Coronary artery (tissue), 2 donors: ENCODE data around the gene SEMA3B.
"Not testable (repeated sequence)": the region's sequence is repeated elsewhere in the genome, so short reads cannot be mapped to it uniquely, and the experiment has no call there.

ENCODE experiments used
- DNase-seq: peaks from one replicate; pipeline ENCODE4 v3.0.0-alpha.2; 2017; ENCODE audit warnings: low spot score
- H3K27ac ChIP-seq, 2 donors: fragments of 200-600 bp; sonication (generic); one replicate each; pipeline ENCODE4 v1.5.1; 2016 to 2019
- H3K4me3 ChIP-seq: fragments of 200-600 bp; sonication (generic); 2 replicates; pipeline ENCODE4 v1.5.1; 2016; ENCODE audit warnings: mild to moderate bottlenecking, moderate library complexity
- TF ChIP-seq, protein P1 (sequence below): fragments of 200-600 bp; sonication (generic); IDR thresholded peaks from one replicate; pipeline ENCODE4 v1.5.1; 2019; ENCODE audit warnings: antibody characterized with exemption

Gene SEMA3B

DNA sequence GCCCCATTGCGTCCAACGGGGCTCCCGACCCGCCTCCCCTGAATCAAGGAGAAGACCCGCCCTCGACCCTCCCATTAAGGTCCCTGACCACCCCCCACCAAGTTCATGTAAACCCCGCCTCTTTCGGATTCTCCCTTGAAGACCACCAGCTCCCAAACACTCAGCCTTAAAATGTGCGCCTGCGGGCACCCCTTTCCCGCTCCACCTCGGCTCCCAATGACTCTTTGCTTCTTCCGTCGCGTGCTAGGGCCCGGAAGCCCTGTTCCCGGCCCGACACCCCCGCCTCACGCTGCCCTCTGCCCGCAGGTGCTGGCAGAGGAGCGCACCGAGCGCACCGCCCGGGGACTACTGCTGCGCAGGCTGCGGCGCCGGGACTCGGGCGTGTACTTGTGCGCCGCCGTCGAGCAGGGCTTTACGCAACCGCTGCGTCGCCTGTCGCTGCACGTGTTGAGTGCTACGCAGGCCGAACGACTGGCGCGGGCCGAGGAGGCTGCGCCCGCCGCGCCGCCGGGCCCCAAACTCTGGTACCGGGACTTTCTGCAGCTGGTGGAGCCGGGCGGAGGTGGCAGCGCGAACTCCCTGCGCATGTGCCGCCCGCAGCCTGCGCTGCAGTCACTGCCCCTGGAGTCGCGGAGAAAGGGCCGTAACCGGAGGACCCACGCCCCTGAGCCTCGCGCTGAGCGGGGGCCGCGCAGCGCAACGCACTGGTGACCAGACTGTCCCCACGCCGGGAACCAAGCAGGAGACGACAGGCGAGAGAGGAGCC, 7.2 kb downstream of the SEMA3B start:
- no peak for DNase-seq
- no peak overlapping the region for H3K4me3 ChIP-seq
- TF ChIP-seq, protein P1, sequence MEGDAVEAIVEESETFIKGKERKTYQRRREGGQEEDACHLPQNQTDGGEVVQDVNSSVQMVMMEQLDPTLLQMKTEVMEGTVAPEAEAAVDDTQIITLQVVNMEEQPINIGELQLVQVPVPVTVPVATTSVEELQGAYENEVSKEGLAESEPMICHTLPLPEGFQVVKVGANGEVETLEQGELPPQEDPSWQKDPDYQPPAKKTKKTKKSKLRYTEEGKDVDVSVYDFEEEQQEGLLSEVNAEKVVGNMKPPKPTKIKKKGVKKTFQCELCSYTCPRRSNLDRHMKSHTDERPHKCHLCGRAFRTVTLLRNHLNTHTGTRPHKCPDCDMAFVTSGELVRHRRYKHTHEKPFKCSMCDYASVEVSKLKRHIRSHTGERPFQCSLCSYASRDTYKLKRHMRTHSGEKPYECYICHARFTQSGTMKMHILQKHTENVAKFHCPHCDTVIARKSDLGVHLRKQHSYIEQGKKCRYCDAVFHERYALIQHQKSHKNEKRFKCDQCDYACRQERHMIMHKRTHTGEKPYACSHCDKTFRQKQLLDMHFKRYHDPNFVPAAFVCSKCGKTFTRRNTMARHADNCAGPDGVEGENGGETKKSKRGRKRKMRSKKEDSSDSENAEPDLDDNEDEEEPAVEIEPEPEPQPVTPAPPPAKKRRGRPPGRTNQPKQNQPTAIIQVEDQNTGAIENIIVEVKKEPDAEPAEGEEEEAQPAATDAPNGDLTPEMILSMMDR, result no peak
- H3K27ac ChIP-seq, result no peak overlapping the region

DNA sequence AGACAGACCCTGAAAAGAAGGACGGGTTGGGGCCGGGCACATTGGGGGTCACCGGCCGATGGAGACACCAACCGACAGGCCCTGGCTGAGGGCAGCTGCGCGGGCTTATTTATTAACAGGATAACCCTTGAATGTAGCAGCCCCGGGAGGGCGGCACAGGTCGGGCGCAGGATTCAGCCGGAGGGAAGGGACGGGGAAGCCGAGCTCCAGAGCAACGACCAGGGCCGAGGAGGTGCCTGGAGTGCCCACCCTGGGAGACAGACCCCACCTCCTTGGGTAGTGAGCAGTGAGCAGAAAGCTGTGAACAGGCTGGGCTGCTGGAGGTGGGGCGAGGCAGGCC, 7.8 kb downstream of the SEMA3B start:
- H3K4me3 ChIP-seq, result no peak overlapping the region
- no peak overlapping the region for H3K27ac ChIP-seq
- DNase-seq, result no peak
- TF ChIP-seq, protein P1, result no peak

DNA sequence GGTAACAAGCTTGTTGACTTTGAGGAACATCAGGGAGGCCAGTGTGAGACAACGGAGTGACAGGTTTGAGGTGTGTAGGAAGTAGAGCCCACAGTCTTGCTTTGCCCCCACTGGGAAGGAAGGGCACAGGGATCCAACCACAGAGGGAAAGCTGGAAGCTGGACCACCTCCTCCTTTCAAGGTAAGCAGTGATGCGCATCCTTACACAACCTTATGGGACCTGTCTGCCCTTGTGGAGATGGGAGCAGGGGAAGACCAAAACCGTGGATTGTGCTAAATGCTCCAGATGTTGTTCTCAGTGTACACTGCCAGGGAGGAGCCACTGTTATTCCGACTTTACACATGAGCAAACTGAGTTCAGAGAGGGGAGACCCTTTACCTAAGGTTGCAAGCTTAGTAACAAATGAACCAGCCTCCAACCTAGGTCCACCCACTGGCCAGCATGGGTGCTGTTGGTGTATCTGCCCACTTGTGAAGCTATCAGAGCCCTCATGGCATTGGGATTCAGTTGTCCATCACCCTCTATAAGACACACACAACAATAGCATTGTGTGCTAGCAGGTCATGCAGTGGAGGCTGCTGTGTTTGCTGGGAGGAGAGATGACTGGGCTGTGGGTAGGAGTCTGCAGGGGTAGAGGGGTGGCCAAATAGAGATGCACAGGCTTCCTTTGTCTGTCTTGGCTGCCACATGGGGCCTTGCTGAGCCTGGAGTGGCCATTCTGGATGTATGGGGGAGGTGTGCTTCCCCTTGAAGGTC, 9.4 kb downstream of the SEMA3B start:
- TF ChIP-seq, protein P1, result no peak
- DNase-seq, result no peak
- H3K4me3 ChIP-seq, result no peak overlapping the region
- H3K27ac ChIP-seq, result peak overlapping the region; percentile 56 to 71

DNA sequence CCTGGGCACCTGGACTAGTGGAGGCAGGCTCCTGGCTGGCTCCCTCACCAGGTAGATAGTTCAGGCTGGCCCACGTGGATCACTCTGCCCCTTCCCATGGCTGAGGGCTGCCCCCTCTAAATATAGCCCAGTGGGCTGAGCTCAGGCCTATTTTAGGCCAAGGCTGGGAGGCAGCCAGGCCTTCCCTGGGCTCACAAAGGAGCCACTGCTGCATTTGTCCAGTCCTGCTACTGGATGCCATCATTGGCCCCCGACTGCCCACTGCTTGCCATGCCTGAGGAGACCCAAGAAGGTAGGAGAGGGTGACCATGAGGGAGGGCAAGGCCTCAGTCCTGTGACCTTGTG, 9.9 kb downstream of the SEMA3B start, which contains the start of gene LSMEM2:
Gene LSMEM2 (plus strand): TSS at position 208 of the 345 bp plus-strand sequence. CDS start 27 bp downstream, at position 235.
- TF ChIP-seq, protein P1, result no peak
- Histone ChIP-seq H3K4me3 (no peak within 1 kb of the TSS), H3K27ac (peak within 1 kb of the TSS; percentile 56 to 71)
- DNase-seq, result no peak

DNA sequence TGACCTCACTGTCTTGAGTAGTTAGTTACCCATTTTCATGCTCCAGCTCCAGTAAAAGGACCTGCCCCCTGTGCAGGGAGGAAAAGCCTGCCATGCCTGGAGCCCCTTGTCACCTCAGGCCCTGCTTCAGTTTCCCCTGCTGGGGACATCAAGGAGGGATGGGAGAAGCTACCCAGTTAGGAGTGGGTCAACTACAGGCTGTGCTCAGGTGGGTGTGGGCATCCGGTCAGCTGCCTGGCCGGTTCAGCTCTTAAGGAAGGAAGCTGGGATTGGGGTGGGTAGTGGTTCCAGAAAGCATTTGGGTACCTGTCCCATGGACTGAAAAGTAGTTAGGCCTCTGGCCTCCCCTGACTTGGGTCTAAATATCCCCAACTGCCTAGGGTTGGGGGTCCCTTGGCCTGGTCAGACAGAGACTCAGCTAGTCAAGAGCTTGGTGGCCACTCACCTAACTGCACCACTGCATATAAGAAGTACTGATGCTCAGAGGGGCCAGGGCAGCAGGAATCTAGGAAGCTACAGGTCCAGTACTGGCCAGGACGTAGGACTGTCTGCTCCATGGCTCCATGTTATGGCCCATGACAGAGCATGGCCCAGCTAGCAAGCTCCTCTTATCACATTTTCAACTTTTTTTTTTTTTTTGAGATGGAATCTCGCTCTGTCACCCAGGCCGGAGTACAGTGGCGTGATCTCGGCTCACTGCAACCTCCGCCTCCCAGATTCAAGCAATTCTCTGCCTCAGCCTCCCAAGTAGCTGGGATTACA, 10.5 kb downstream of the SEMA3B start:
- Histone ChIP-seq H3K27ac (peak overlapping the region; percentile 56 to 71), H3K4me3 (no peak overlapping the region)
- no peak for DNase-seq
- TF ChIP-seq, protein P1, result no peak

DNA sequence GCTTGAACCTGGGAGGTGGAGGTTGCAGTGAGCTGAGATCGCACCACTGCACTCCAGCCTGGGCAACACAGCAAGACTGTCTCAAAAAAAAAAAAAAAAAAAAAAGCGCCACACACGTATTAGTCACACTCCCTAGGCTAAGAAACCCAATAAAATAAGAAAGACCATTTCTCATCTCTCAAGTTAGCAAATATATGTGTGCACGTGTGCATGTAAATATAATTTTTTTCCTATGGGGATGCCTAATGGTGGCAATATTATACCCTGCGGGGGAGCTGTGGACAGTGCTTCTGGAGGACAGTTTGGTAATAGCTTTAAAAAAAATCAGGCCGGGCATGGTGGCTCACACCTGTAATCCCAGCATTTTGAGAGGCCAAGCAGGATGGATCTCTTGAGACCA, 15.2 kb downstream of the SEMA3B start:
- not testable (repeated sequence) for H3K4me3 ChIP-seq, DNase-seq, H3K27ac ChIP-seq
